Stomach (tissue), 9 donors: ENCODE results near the gene TLL2. TPM values are rescaled to one million over a fixed set of nuclear protein-coding genes. Genes with fewer than 3 reads are reported as not detected.

ENCODE experiments used
- DNase-seq, 2 donors: peaks; one replicate each; pipeline versions ENCODE4 v3.0.0 to v3.0.0-alpha.2; 2013 to 2019
- H3K27ac ChIP-seq, 5 donors: fragments of 200-600 bp in 4 of 5; sonication (generic) in 4 of 5; one replicate each; pipeline ENCODE4 v1.5.1; 2013 to 2019; ENCODE audit warnings: mild to moderate bottlenecking in 1 of 5, moderate library complexity in 1 of 5
- H3K27me3 ChIP-seq, 3 donors: fragments of 200-600 bp; sonication (generic); one replicate each; pipeline ENCODE4 v1.5.1; 2017 to 2019; ENCODE audit warnings: mixed run types in 1 of 3
- H3K36me3 ChIP-seq, 4 donors: fragments of 200-600 bp; sonication (generic); 1 replicate in 3 of 4; 2 replicates in 1 of 4; pipeline ENCODE4 v1.5.1; 2016 to 2019
- H3K4me1 ChIP-seq, 4 donors: fragments of 200-600 bp; sonication (generic); one replicate each; pipeline ENCODE4 v1.5.1; 2016 to 2019
- H3K4me3 ChIP-seq, 4 donors: fragments of 200-600 bp; sonication (generic) in 3 of 4; one replicate each; pipeline ENCODE4 v1.5.1; 2016 to 2019; ENCODE audit warnings: mild to moderate bottlenecking in 1 of 4
- H3K9me3 ChIP-seq, 4 donors: fragments of 200-600 bp; sonication (generic); one replicate each; pipeline ENCODE4 v1.5.1; 2016 to 2019
- EP300 ChIP-seq: sonication (generic); formaldehyde crosslinking; IDR thresholded peaks from one replicate; pipeline ENCODE4 v1.6.1; 2017; ENCODE audit warnings: antibody characterized with exemption
- POLR2A ChIP-seq, 4 donors: fragments of 450-650 bp; IDR thresholded peaks; one replicate each; pipeline ENCODE4 v1.6.1; 2016; ENCODE audit warnings: antibody characterized with exemption in 4 of 4, control low read depth in 2 of 4, mild to moderate bottlenecking in 1 of 4, moderate library complexity in 1 of 4
- POLR2AphosphoS5 ChIP-seq, 3 donors: sonication (generic); formaldehyde crosslinking; IDR thresholded peaks; one replicate each; pipeline ENCODE4 v1.6.1; 2016; ENCODE audit warnings: antibody characterized with exemption in 3 of 3
- WGBS, 5 donors: extraction: QIAGEN DNeasy Blood & Tissue Kit in 3 of 5; methylation state at CpG; one replicate each; pipeline versions ENCODE4 v1.1.5 to v1.1.7; 2013 to 2018; 5-methylcytosine and 5-hydroxymethylcytosine counted together
- intact Hi-C: fragments of 100-400 bp; cut with DNase I; formaldehyde crosslinking; loops from one replicate; pipeline ENCODE4 v1.15.1; 2023; ENCODE audit warnings: low total_unique reads
- polyA plus RNA-seq, 3 donors: library from polyadenylated mRNA; stranded (reverse); fragments of 200-250 nt; gene quantifications; one replicate each; pipeline ENCODE4 v1.2.3, GENCODE V29; 2013
- total RNA-seq, 5 donors: library from RNA; depleted of rRNA; stranded (reverse); fragments of >200 nt; gene quantifications; one replicate each; pipeline versions ENCODE4 v1.1.0 to v1.2.3, GENCODE V29; 2014 to 2016
- TF ChIP-seq, protein P1 (sequence below), 7 experiments: fragments of 450-650 bp in 4 of 7; fragments of 200-600 bp in 3 of 7; sonication (generic) in 3 of 7; IDR thresholded peaks; one replicate each; pipeline ENCODE4 v1.5.1; 2016 to 2019; ENCODE audit warnings: antibody characterized with exemption in 7 of 7, control low read depth in 2 of 7, mild to moderate bottlenecking in 1 of 7
- donor health status: healthy with polysubstance abuse.
- donor health status: Bipolar disorder and iron deficiency.
- donor health status: healthy.

TLL2 gene
- total and polyA plus RNA-seq, 8 donors = 0.37 to 1.4 (median 0.57) TPM; not detected in 2

DNA sequence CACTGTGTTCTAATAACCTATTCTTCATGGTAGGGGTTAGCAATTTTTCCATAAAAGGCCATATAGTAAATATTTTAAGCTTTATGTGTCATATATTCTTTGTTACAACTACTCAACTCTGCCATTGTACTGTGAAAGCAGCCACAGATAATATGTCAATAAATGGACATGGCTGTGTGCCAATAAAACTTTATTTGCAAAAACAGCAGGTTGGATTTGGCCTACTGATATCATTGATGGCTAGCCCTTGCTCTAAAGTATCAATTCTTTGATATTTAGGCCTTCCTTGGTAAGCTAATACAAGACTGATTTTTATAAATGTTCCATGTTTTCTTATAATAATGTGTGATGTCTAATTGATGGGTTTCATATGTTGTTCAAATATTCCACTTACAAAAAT, 77.7 kb downstream of the TLL2 start:
- H3K27me3 ChIP-seq = peaks cover 0 to 8% (median 0%) of the 10 kb centered on the region in 3 donors
- TF ChIP-seq POLR2A (IDR thresholded peaks at IDR 0.05) = no peak
- no peak for TF ChIP-seq POLR2AphosphoS5 (IDR thresholded peaks at IDR 0.05)
- no peaks in the 10 kb centered on the region for H3K36me3 ChIP-seq
- no peak for DNase-seq
- peaks cover 0 to 8% (median 0%) of the 10 kb centered on the region in 4 donors for H3K9me3 ChIP-seq
- intact Hi-C loops = no loop called here
- H3K4me3 ChIP-seq = no peak overlapping the region
- peaks cover 0 to 11% (median 7%) of the 10 kb centered on the region in 4 donors for H3K4me1 ChIP-seq
- H3K27ac ChIP-seq = no peak overlapping the region

DNA sequence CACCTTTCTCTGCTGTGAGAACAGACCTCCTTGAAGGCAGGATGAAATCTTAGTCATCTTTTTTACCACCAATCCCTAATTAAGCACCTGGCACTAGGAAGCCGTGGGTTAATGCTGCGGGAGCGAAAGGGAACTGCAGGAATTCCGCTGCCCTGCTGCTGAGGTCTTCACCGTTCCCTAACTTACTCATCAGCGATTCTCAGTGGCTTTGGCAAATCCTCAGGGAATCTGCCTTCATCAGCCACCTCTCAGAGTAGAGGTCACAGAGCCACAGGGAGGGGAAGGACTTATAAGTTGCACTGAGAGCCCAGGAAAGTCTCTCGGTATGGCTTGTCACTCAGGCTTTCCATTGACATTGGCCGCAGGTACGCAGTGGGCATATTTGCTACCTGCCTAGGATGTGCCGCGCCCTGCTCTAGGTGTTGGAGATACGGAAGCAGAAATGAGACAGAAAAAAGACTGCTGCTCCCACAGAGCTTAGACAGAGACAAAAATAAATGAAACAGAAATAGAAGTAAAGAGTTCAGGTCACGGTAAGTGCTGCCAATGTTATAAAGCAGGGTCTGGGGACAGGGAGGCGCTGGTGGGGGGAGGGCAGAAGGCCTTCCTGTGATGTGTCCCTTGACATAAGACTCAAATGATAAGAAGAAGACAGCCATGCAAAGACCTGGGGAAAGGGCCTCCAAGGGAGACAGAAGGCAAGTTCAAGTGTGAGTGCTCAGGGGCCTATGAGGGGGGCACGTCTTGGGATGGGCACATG, 82.3 kb downstream of the TLL2 start:
- no peaks in the 10 kb centered on the region for H3K4me1 ChIP-seq
- intact Hi-C loops = no loop called here
- TF ChIP-seq POLR2AphosphoS5 (IDR thresholded peaks at IDR 0.05) (no peak), EP300 (no peak), POLR2A (IDR thresholded peaks at IDR 0.05) (no peak)
- H3K9me3 ChIP-seq = peaks cover 0 to 8% (median 0%) of the 10 kb centered on the region in 4 donors
- peaks cover 0 to 17% (median 0%) of the 10 kb centered on the region in 3 donors for H3K27me3 ChIP-seq
- no peak overlapping the region for H3K4me3 ChIP-seq
- 70 to 82% (median 72%) methylated on average over 15 of the region's 15 CpGs for WGBS, 5 donors
- no peaks in the 10 kb centered on the region for H3K36me3 ChIP-seq
- no peak for DNase-seq
- H3K27ac ChIP-seq = no peak overlapping the region

DNA sequence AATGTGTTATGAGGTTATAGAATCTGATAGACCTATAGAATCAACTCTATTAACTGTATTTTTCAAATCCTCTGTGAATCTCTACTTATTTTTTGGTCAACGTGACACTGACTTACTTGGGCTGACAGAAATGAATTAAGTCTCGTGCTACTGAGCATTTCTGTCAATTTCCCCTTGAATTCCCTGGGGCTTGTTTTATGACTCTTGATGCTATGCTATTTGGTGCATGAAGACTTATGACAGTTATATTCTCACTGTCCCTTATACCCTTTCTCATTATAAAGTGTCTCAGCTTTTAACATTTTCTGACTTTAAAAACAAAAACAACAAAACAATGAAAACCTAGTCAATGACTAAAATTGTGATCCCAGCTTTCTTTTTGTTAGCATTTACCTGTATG, 86.4 kb downstream of the TLL2 start:
- 72 to 87% (median 85%) methylated on average over 2 of the region's 2 CpGs for WGBS, 5 donors

DNA sequence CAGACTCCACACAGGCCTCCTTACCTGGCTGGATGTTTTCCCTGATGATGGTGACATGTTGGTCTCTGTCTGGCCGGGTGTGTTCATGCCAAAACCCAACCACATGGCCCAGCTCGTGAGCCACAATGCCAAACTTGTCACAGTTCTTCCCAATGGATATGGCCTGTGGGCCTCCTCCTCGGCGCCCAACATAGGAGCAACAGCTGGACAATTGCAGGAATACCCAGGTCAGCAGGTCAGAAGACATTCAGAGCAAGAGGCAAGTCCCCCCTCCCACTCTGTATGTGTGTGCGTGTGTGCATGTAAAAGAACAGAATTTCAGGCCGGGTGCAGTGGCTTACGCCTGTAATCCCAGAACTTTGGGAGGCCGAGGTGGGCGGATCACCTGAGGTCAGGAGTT, 91.2 kb downstream of the TLL2 start:
- no peak for TF ChIP-seq POLR2A (IDR thresholded peaks at IDR 0.05)
- no peak for TF ChIP-seq EP300
- TF ChIP-seq POLR2AphosphoS5 (IDR thresholded peaks at IDR 0.05) = no peak
- intact Hi-C loops = no loop called here
- DNase-seq = no peak
- 90 to 96% (median 92%) methylated on average over 9 of the region's 9 CpGs for WGBS, 5 donors
- Histone ChIP-seq H3K4me1 (no peaks in the 10 kb centered on the region), H3K27me3 (no peaks in the 10 kb centered on the region), H3K9me3 (no peaks in the 10 kb centered on the region), H3K4me3 (no peak overlapping the region), H3K36me3 (no peaks in the 10 kb centered on the region), H3K27ac (no peak overlapping the region)

More for the DNA sequence above, 86.4 kb downstream of the TLL2 start:
- TF ChIP-seq EP300 = no peak
- TF ChIP-seq, protein P1, sequence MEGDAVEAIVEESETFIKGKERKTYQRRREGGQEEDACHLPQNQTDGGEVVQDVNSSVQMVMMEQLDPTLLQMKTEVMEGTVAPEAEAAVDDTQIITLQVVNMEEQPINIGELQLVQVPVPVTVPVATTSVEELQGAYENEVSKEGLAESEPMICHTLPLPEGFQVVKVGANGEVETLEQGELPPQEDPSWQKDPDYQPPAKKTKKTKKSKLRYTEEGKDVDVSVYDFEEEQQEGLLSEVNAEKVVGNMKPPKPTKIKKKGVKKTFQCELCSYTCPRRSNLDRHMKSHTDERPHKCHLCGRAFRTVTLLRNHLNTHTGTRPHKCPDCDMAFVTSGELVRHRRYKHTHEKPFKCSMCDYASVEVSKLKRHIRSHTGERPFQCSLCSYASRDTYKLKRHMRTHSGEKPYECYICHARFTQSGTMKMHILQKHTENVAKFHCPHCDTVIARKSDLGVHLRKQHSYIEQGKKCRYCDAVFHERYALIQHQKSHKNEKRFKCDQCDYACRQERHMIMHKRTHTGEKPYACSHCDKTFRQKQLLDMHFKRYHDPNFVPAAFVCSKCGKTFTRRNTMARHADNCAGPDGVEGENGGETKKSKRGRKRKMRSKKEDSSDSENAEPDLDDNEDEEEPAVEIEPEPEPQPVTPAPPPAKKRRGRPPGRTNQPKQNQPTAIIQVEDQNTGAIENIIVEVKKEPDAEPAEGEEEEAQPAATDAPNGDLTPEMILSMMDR (IDR thresholded peaks at IDR 0.05) = no peak
- TF ChIP-seq POLR2A (IDR thresholded peaks at IDR 0.05) = no peak
- no peak for TF ChIP-seq POLR2AphosphoS5 (IDR thresholded peaks at IDR 0.05)
- Histone ChIP-seq H3K27me3 (peaks cover 0 to 11% (median 0%) of the 10 kb centered on the region in 3 donors), H3K4me1 (no peaks in the 10 kb centered on the region), H3K36me3 (no peaks in the 10 kb centered on the region), H3K27ac (no peak overlapping the region), H3K4me3 (no peak overlapping the region), H3K9me3 (no peaks in the 10 kb centered on the region)
- intact Hi-C loops = no loop called here
- no peak for DNase-seq

DNA sequence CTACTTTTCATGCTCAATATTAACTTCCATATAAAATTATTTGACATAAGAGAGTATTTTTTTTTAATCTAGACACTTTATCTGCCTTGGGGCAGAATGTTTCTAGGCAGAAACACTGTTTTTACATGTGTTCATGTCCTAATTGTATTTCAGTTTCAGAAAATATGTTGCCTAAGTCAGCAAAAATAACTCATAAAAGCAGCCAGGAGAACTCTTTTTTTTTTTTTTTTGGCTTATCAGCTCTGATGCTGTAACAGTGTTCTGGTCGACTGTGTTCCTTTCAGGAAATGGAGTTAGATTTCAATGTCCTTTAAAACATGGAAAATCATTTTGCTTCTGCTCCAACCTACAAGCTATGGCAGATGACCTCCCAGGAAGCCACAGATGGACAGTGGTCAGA, 91.7 kb downstream of the TLL2 start:
- DNase-seq = no peak
- H3K4me3 ChIP-seq = no peak overlapping the region
- no peaks in the 10 kb centered on the region for H3K9me3 ChIP-seq
- intact Hi-C loops = no loop called here
- WGBS, 5 donors = 7 to 43% (median 27%) methylated on average over 1 of the region's 1 CpG
- H3K4me1 ChIP-seq = no peaks in the 10 kb centered on the region
- no peaks in the 10 kb centered on the region for H3K36me3 ChIP-seq
- H3K27ac ChIP-seq = no peak overlapping the region
- TF ChIP-seq POLR2AphosphoS5 (IDR thresholded peaks at IDR 0.05) = no peak
- TF ChIP-seq EP300 = no peak
- no peak for TF ChIP-seq POLR2A (IDR thresholded peaks at IDR 0.05)
- TF ChIP-seq, protein P1 (IDR thresholded peaks at IDR 0.05) = no peak
- H3K27me3 ChIP-seq = no peaks in the 10 kb centered on the region
